H1 (cell line): ENCODE data around the gene CLNS1A. TPM values are rescaled to one million over a fixed set of nuclear protein-coding genes. Genes with fewer than 3 reads are reported as not detected.

Experiments
- CTCF ChIA-PET: fragments of 300-600 bp; sonication (Branson Sonifier 250); formaldehyde crosslinking; loops from one replicate; lab custom pipeline; 2021; ENCODE audit not compliant: partially characterized antibody; lab: Charles Lee
- POLR2A ChIA-PET: fragments of 300-600 bp; sonication (Branson Sonifier 250); formaldehyde crosslinking; loops from one replicate; lab custom pipeline; 2021; ENCODE audit warnings: inconsistent platforms; ENCODE audit not compliant: partially characterized antibody; lab: Charles Lee
- DNase-seq, 2 experiments: peaks; one replicate each; pipeline versions ENCODE4 v3.0.0 to v3.0.0-alpha.2; 2010 to 2022; ENCODE audit warnings: low spot score in 2 of 2, low read depth in 1 of 2, mixed read lengths in 1 of 2
- FAIRE-seq: peaks from 2 replicates; lab custom pipeline; 2011; peaks lifted over from hg19 to GRCh38; lab: Jason Lieb, UNC
- H2AFZ ChIP-seq: 2 replicates; pipeline ENCODE4 v1.8.1; 2012; ENCODE audit warnings: low read length, inconsistent platforms
- H2AK5ac ChIP-seq: 2 replicates; pipeline ENCODE4 v1.6.1; 2013; ENCODE audit warnings: low read depth, low read length
- H2BK120ac ChIP-seq: replicated peaks from 2 replicates; pipeline ENCODE3; 2013; ENCODE audit warnings: low read depth, low read length, inconsistent platforms
- H2BK12ac ChIP-seq: 2 replicates; pipeline ENCODE4 v1.6.1; 2013; ENCODE audit warnings: low read depth, low read length
- H2BK15ac ChIP-seq: 2 replicates; pipeline ENCODE4 v1.6.1; 2013; ENCODE audit warnings: low read length
- H2BK20ac ChIP-seq: 2 replicates; pipeline ENCODE4 v1.6.1; 2013; ENCODE audit warnings: low read length
- H2BK5ac ChIP-seq: 2 replicates; pipeline ENCODE4 v1.6.1; 2013; ENCODE audit warnings: low read depth, low read length
- H3K14ac ChIP-seq: 2 replicates; pipeline ENCODE4 v1.6.1; 2013; ENCODE audit warnings: inconsistent platforms; ENCODE audit not compliant: insufficient read length
- H3K18ac ChIP-seq: 2 replicates; pipeline ENCODE4 v1.6.1; 2013; ENCODE audit warnings: low read length; ENCODE audit errors: extremely low read depth
- H3K23ac ChIP-seq: 2 replicates; pipeline ENCODE4 v1.6.1; 2013; ENCODE audit warnings: inconsistent platforms; ENCODE audit not compliant: insufficient read length
- H3K23me2 ChIP-seq: 2 replicates; pipeline ENCODE4 v1.6.1; 2013; ENCODE audit warnings: low read depth, low read length
- H3K27ac ChIP-seq: 2 replicates; pipeline ENCODE4 v1.6.1; 2011; ENCODE audit warnings: low read depth, low read length, inconsistent platforms
- H3K27me3 ChIP-seq, 4 experiments: replicated peaks in 1 of 4; 1 replicate in 1 of 4; 2 replicates in 3 of 4; pipeline versions ENCODE4 v1.6.1 to v1.8.1; 2011 to 2013; ENCODE audit warnings: low read length in 3 of 4, mild to moderate bottlenecking in 3 of 4, inconsistent platforms in 2 of 4, mixed read lengths in 2 of 4, moderate library complexity in 1 of 4; ENCODE audit not compliant: control insufficient read depth in 3 of 4, insufficient read depth in 3 of 4; ENCODE audit errors: extremely low read depth in 1 of 4
- H3K36me3 ChIP-seq, 4 experiments: 2 replicates each; pipeline versions ENCODE4 v1.6.1 to v1.8.1; 2011 to 2013; ENCODE audit warnings: mild to moderate bottlenecking in 4 of 4, low read length in 3 of 4, moderate library complexity in 2 of 4, control low read depth in 1 of 4, inconsistent platforms in 1 of 4; ENCODE audit not compliant: insufficient read depth in 4 of 4, control insufficient read depth in 2 of 4
- H3K4ac ChIP-seq: replicated peaks from 2 replicates; pipeline ENCODE3; 2013; ENCODE audit warnings: low read length, low read depth, mixed read lengths, inconsistent platforms; ENCODE audit not compliant: insufficient read length
- H3K4me1 ChIP-seq, 4 experiments: replicated peaks in 1 of 4; 1 replicate in 1 of 4; 2 replicates in 3 of 4; pipeline versions ENCODE4 v1.6.1 to v1.8.1; 2011 to 2013; ENCODE audit warnings: low read length in 3 of 4, inconsistent platforms in 2 of 4, mixed read lengths in 1 of 4; ENCODE audit not compliant: insufficient read depth in 4 of 4, control insufficient read depth in 3 of 4
- H3K4me2 ChIP-seq, 2 experiments: 2 replicates each; pipeline versions ENCODE4 v1.6.1 to v1.8.1; 2011 to 2013; ENCODE audit warnings: low read depth in 2 of 2, low read length in 2 of 2, control low read depth in 1 of 2, inconsistent platforms in 1 of 2, mild to moderate bottlenecking in 1 of 2; ENCODE audit not compliant: insufficient read depth in 1 of 2
- H3K4me3 ChIP-seq, 4 experiments: fragments of 200-600, 300-600 bp in 1 of 4; sonication (generic), shearing (Covaris generic), sonication (Bioruptor Twin) in 1 of 4; 2 replicates each; pipeline versions ENCODE4 v1.5.1 to v1.8.1; 2011 to 2016; ENCODE audit warnings: low read length in 4 of 4, low read depth in 3 of 4, control low read depth in 2 of 4, inconsistent platforms in 2 of 4, mild to moderate bottlenecking in 2 of 4, mixed read lengths in 1 of 4, moderate library complexity in 1 of 4; ENCODE audit not compliant: insufficient read depth in 2 of 4; ENCODE audit errors: extremely low read depth in 1 of 4
- H3K56ac ChIP-seq: replicated peaks from 2 replicates; pipeline ENCODE3; 2013; ENCODE audit warnings: low read depth, mild to moderate bottlenecking, mixed read lengths, low read length, inconsistent platforms; ENCODE audit not compliant: insufficient read length
- H3K79me1 ChIP-seq: 2 replicates; pipeline ENCODE4 v1.6.1; 2013; ENCODE audit warnings: low read depth, low read length, control low read depth
- H3K79me2 ChIP-seq, 2 experiments: 2 replicates each; pipeline versions ENCODE4 v1.6.1 to v1.8.1; 2012 to 2013; ENCODE audit warnings: low read length in 2 of 2, mild to moderate bottlenecking in 2 of 2, inconsistent platforms in 1 of 2; ENCODE audit not compliant: insufficient read depth in 2 of 2, control insufficient read depth in 1 of 2
- H3K9ac ChIP-seq, 4 experiments: replicated peaks in 1 of 4; 1 replicate in 1 of 4; 2 replicates in 3 of 4; pipeline versions ENCODE4 v1.6.1 to v1.8.1; 2011 to 2013; ENCODE audit warnings: low read depth in 3 of 4, low read length in 3 of 4, control low read depth in 2 of 4, mild to moderate bottlenecking in 2 of 4, moderate library complexity in 2 of 4, inconsistent platforms in 1 of 4; ENCODE audit errors: extremely low read depth in 1 of 4
- H3K9me3 ChIP-seq, 2 experiments: 2 replicates each; pipeline versions ENCODE4 v1.6.1 to v1.8.1; 2012 to 2013; ENCODE audit warnings: mild to moderate bottlenecking in 2 of 2, moderate library complexity in 2 of 2, control low read depth in 1 of 2, inconsistent platforms in 1 of 2, low read depth in 1 of 2, low read length in 1 of 2, mixed read lengths in 1 of 2; ENCODE audit not compliant: insufficient read depth in 2 of 2
- H4K20me1 ChIP-seq, 2 experiments: replicated peaks in 1 of 2; 2 replicates each; pipeline versions ENCODE3 to v1.8.1; 2011 to 2013; ENCODE audit warnings: inconsistent platforms in 2 of 2, low read length in 2 of 2, mild to moderate bottlenecking in 1 of 2; ENCODE audit not compliant: insufficient read depth in 2 of 2, control insufficient read depth in 1 of 2
- H4K5ac ChIP-seq: 2 replicates; pipeline ENCODE4 v1.6.1; 2013; ENCODE audit warnings: low read length, low read depth, mixed read lengths, inconsistent platforms; ENCODE audit not compliant: insufficient read length
- H4K8ac ChIP-seq: 2 replicates; pipeline ENCODE4 v1.8.0; 2013; ENCODE audit warnings: mild to moderate bottlenecking, moderate library complexity, low read length, inconsistent platforms; ENCODE audit not compliant: insufficient read depth; ENCODE audit errors: extremely low read depth
- H4K91ac ChIP-seq: replicated peaks from 2 replicates; pipeline ENCODE3; 2013; ENCODE audit warnings: low read length, mixed read lengths, inconsistent platforms; ENCODE audit not compliant: insufficient read length
- CHD1 ChIP-seq: IDR thresholded peaks from 2 replicates; pipeline ENCODE4 v1.6.1; 2012; ENCODE audit warnings: low read depth, low read length, improper control_type of control experiment
- CTBP2 ChIP-seq: IDR thresholded peaks from 2 replicates; pipeline ENCODE4 v1.7.0; 2011; ENCODE audit warnings: borderline replicate concordance, mild to moderate bottlenecking, moderate library complexity, mixed read lengths, low read length; ENCODE audit not compliant: insufficient read depth, insufficient read length
- EZH2 ChIP-seq: fragments of 200-600 bp; sonication (generic); IDR thresholded peaks from 2 replicates; pipeline ENCODE4 v1.7.1; 2012; ENCODE audit warnings: low read depth, mild to moderate bottlenecking, moderate library complexity, low read length, inconsistent platforms; ENCODE audit not compliant: severe bottlenecking
- PHF8 ChIP-seq: fragments of 200-600 bp; sonication (generic); conservative IDR thresholded peaks from 2 replicates; pipeline ENCODE4 v1.7.1; 2012; ENCODE audit warnings: low read depth, mild to moderate bottlenecking, inconsistent platforms, low read length, moderate library complexity
- RXRA ChIP-seq: IDR thresholded peaks from 2 replicates; pipeline ENCODE4 v1.6.1; 2011; ENCODE audit warnings: low read depth, mild to moderate bottlenecking, low read length, moderate library complexity; ENCODE audit not compliant: insufficient read depth
- SUZ12 ChIP-seq: fragments of 200-600 bp; sonication (generic); IDR thresholded peaks from 2 replicates; pipeline ENCODE4 v1.6.1; 2012; ENCODE audit warnings: mild to moderate bottlenecking, inconsistent platforms, low read length, moderate library complexity, mixed read lengths
- USF2 ChIP-seq: IDR thresholded peaks from 2 replicates; pipeline ENCODE4 v1.6.1; 2011; ENCODE audit warnings: low read length, improper control_type of control experiment
- WGBS, 2 experiments: shearing (Covaris generic) in 1 of 2; methylation state at CpG; one replicate each; pipeline versions ENCODE4 v1.1.6 to v1.1.7; 2013 to 2015; ENCODE audit warnings: low lambda C conversion rate in 2 of 2, mixed read lengths in 2 of 2, inconsistent platforms in 1 of 2, low coverage in 1 of 2, missing lambda C conversion rate in 1 of 2; ENCODE audit not compliant: insufficient replicate concordance in 2 of 2, insufficient coverage in 1 of 2, insufficient read length in 1 of 2; ENCODE audit errors: extremely low coverage in 1 of 2, missing lambda C conversion rate in 1 of 2; 5-methylcytosine and 5-hydroxymethylcytosine counted together
- polyA plus RNA-seq, 7 experiments: library from polyadenylated mRNA; depleted of rRNA in 3 of 7; stranded (reverse) in 5 of 7; unstranded in 2 of 7; fragments of >200 nt in 5 of 7; fragments of 200-250 nt in 2 of 7; gene quantifications; 1 replicate in 5 of 7; 2 replicates in 1 of 7; 4 replicates in 1 of 7; pipeline versions ENCODE4 v1.2.1 to v1.2.3, GENCODE V29; 2011 to 2013; ENCODE audit warnings: missing spikeins in 2 of 7, mixed read lengths in 2 of 7
- total RNA-seq: library from RNA; stranded (reverse); fragmentation: NEBNext Ultra II Directional; extraction: Animal tissue kit (Norgen Biotek cat#: 25700); gene quantifications from 2 replicates; pipeline ENCODE4 v1.2.1, GENCODE V29; 2021

CLNS1A gene
- total and polyA plus RNA-seq, 2 of the 8 experiments (the other 6 are each of a cell fraction or from before 2014, with no cell fraction given): 136 to 177 TPM

- Histone ChIP-seq H3K23ac (no peak overlapping the region), H3K36me3 (no peaks in the 10 kb centered on the region), H3K4me3 (no peak overlapping the region), H3K27ac (no peak overlapping the region), H2BK5ac (no peak overlapping the region), H2BK12ac (no peak overlapping the region), H3K56ac (no peak overlapping the region), H3K14ac (no peak overlapping the region), H2BK120ac (no peak overlapping the region), H3K9me3 (no peaks in the 10 kb centered on the region), H3K4me2 (no peak overlapping the region), H3K23me2 (no peaks in the 10 kb centered on the region), H2BK15ac (no peak overlapping the region), H3K79me1 (no peaks in the 10 kb centered on the region), H4K20me1 (no peaks in the 10 kb centered on the region), H2AFZ (no peak overlapping the region), H2BK20ac (no peak overlapping the region), H3K4me1 (no peaks in the 10 kb centered on the region), H3K4ac (no peak overlapping the region), H4K8ac (no peak overlapping the region), H4K91ac (no peak overlapping the region), H4K5ac (no peak overlapping the region), H3K18ac (no peak overlapping the region), H3K79me2 (no peaks in the 10 kb centered on the region), H2AK5ac (no peak overlapping the region), H3K9ac (no peak overlapping the region), H3K27me3 (no peaks in the 10 kb centered on the region)
- ChIA-PET POLR2A (interaction anchor here (0.6 kb wide), 1 partner anchor 15 kb away, joined by 6 read pairs; no protein-coding TSS in a partner anchor), CTCF (interaction anchor here (0.6 kb wide), 1 partner anchor 163 kb away, joined by 3 read pairs; no protein-coding TSS in a partner anchor)
- DNase-seq (no peak), FAIRE-seq (no peak)
- WGBS, 2 experiments: 84% methylated on average over 3 of the region's 3 CpGs; no CpG with 5 or more reads in 1 of the 2 experiments
- TF ChIP-seq PHF8 (no peak), USF2 (no peak), RXRA (no peak), CHD1 (no peak), SUZ12 (no peak), CTBP2 (no peak), EZH2 (no peak)
These were observed 12.5 kb upstream of the CLNS1A start for GRCh38 chr11:77650123-77650522.
